HUES64 (cell line): Measurements from ENCODE around the gene TBCC.

Source experiments
- H3K27ac ChIP-seq: 2 replicates; pipeline ENCODE4 v1.7.0; 2013; ENCODE audit warnings: low read depth, low read length, inconsistent platforms
- H3K27me3 ChIP-seq: 2 replicates; pipeline ENCODE4 v1.6.1; 2013; ENCODE audit warnings: mild to moderate bottlenecking, low read length; ENCODE audit not compliant: insufficient read depth
- H3K36me3 ChIP-seq: 2 replicates; pipeline ENCODE4 v1.6.1; 2013; ENCODE audit warnings: mild to moderate bottlenecking, low read length; ENCODE audit not compliant: insufficient read depth
- H3K4me1 ChIP-seq: 2 replicates; pipeline ENCODE4 v1.6.1; 2013; ENCODE audit warnings: mild to moderate bottlenecking, low read length, moderate library complexity; ENCODE audit not compliant: insufficient read depth
- H3K4me3 ChIP-seq: 2 replicates; pipeline ENCODE4 v1.5.1; 2013; ENCODE audit warnings: mild to moderate bottlenecking, low read length, moderate library complexity
- H3K9ac ChIP-seq: 2 replicates; pipeline ENCODE4 v1.6.1; 2013; ENCODE audit warnings: mild to moderate bottlenecking, low read depth, low read length
- H3K9me3 ChIP-seq: 2 replicates; pipeline ENCODE4 v1.6.1; 2013; ENCODE audit warnings: low read depth, low read length; ENCODE audit not compliant: insufficient read depth
- WGBS: fragments of 150-250, 120-280 bp; methylation state at CpG from one replicate; pipeline ENCODE4 v1.1.7; 2013; ENCODE audit warnings: missing lambda C conversion rate; 5-methylcytosine and 5-hydroxymethylcytosine counted together

The TBCC gene

DNA sequence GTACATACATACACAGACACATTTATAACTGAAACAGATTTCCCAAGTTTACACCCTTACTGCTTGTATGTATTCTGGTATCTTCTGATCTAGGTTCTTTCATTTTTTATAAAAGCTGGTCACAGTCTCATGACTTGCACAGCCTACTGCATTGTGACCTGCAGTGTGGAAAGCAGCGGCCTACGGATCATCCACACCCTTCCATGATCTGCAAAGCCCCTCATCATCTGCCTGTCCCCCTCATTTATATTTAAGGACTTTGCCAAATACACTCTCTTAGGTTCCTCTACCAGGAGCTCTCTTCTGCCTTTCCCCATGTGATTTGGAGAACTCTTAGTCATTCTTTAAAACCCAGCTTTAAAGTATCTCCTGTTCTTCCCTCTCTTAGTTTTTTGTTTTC, 23.9 kb upstream of the TBCC start:
- 91% methylated on average over 2 of the region's 2 CpGs for WGBS

DNA sequence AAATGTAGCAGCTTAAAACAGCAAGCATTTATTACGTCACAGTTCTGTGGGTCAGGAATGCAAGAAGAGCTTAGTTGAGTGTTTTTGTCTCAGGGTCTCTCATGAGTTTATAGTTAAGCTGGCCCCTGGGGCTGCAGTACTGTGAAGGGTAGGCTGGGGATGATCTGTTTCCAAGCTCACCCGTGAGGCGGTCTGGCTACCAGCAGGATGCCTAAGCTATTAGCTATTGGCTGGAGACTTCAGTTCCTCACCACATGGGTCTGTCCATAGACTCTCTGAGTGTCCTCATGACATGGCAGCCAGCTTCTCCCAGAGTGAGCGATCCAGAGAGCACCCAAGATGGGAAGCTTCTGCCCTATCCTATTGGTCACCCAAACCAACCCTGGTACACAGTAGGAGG, 23.1 kb upstream of the TBCC start:
- Histone ChIP-seq H3K36me3 (no peaks in the 10 kb centered on the region), H3K4me3 (no peak overlapping the region), H3K4me1 (peaks cover 19% of the 10 kb centered on the region), H3K27ac (no peak overlapping the region), H3K27me3 (no peaks in the 10 kb centered on the region), H3K9ac (no peak overlapping the region), H3K9me3 (no peaks in the 10 kb centered on the region)
- 90% methylated on average over 4 of the region's 4 CpGs for WGBS

More for the DNA sequence above, 23.9 kb upstream of the TBCC start:
- Histone ChIP-seq H3K27me3 (no peaks in the 10 kb centered on the region), H3K27ac (no peak overlapping the region), H3K36me3 (no peaks in the 10 kb centered on the region), H3K9me3 (no peaks in the 10 kb centered on the region), H3K4me1 (peaks cover 19% of the 10 kb centered on the region), H3K9ac (no peak overlapping the region), H3K4me3 (no peak overlapping the region)

- WGBS: 96% methylated on average over 5 of the region's 5 CpGs
- H3K4me1 ChIP-seq: peaks cover 13% of the 10 kb centered on the region
- H3K36me3 ChIP-seq: no peaks in the 10 kb centered on the region
- H3K27me3 ChIP-seq: no peaks in the 10 kb centered on the region
- no peak overlapping the region for H3K4me3 ChIP-seq
- no peak overlapping the region for H3K9ac ChIP-seq
- H3K9me3 ChIP-seq: no peaks in the 10 kb centered on the region
- H3K27ac ChIP-seq: no peak overlapping the region
Measured at GRCh38 chr6:42766163-42766670, 20.3 kb upstream of the TBCC start.

DNA sequence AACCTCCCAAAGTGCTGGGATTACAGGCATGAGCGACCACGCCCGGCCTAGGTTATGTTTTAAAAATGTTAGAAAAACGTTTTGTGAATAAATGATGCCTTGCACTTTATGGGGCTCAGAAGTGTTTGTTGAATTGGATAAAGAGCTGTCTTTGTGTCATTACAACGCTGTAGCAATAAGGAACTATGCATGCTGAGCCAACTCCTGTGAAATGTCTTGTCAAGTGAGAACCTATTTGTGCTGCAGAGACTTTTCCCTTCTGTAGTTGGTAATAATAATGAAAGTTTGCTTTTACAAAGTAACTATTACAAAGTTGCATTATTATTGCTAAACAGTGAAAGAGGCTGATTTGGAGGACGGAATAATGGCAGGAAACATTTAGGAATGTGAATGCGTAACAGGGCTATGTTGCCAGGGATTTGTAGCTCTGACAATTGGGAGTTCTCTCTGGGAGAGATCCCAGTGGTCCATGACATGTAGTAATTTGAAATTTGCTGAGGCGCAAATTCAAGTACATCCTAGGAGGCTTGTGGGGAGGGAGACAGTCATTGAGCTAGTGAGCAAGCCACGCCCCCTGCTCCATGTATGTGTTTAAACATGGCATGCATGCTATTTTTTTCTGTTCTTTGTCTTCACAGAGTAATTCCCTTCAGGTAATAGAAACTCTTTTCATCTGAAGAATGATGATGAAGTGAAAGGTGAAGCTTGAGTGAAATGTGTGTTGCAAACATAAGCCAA, 19.2 kb upstream of the TBCC start:
- Histone ChIP-seq H3K4me1 (peaks cover 10% of the 10 kb centered on the region), H3K27me3 (no peaks in the 10 kb centered on the region), H3K9me3 (no peaks in the 10 kb centered on the region), H3K27ac (no peak overlapping the region), H3K4me3 (no peak overlapping the region), H3K36me3 (no peaks in the 10 kb centered on the region), H3K9ac (no peak overlapping the region)
- WGBS: 88% methylated on average over 9 of the region's 9 CpGs

DNA sequence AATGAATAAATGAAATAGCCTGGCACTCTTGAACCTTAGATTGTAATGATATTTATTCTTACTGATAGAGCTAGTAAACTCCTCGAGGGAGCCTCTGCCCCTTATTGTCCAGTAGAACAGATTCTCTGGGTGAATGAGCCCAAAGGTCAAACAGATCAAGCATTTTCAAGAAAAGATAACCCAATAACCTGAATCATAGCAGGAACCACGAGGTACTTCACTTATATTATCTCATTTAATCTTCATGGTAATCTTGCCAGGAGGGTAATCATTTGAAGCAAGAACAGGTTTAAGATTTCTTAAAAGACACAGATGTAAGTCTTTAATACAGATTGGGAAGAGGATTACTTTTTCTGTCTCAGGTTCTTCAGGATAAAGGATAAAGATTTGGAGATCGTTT, 17.0 kb upstream of the TBCC start:
- H3K4me3 ChIP-seq: no peak overlapping the region
- no peak overlapping the region for H3K27ac ChIP-seq
- no peaks in the 10 kb centered on the region for H3K9me3 ChIP-seq
- no peaks in the 10 kb centered on the region for H3K27me3 ChIP-seq
- peaks cover 13% of the 10 kb centered on the region for H3K4me1 ChIP-seq
- WGBS: 95% methylated on average over 2 of the region's 3 CpGs
- peaks cover 4% of the 10 kb centered on the region; the same call in 1 of the 2 replicates for H3K36me3 ChIP-seq
- H3K9ac ChIP-seq: no peak overlapping the region

DNA sequence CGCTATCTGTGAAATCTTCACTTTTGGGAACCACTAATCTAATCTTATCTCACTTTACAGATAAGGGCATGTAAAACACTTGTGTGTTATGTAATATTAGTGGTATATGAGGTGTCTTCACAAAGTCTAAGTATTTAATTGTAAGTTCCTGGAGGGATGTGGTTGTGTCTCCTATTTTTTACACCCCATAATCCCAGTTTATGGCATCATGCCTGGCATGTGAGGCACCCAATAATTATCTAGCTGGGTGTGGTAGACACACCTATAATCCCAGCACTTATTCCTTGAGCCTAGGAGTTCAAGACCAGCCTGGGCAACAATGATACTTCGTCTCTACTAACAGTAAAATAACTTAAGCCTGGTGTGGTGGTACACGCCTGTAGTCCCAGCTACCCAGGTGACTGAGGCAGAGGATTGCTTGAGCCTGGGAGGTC, 16.5 kb upstream of the TBCC start:
- no peak overlapping the region for H3K27ac ChIP-seq
- H3K9ac ChIP-seq: no peak overlapping the region
- peaks cover 18% of the 10 kb centered on the region for H3K4me1 ChIP-seq
- peaks cover 4% of the 10 kb centered on the region; the same call in 1 of the 2 replicates for H3K36me3 ChIP-seq
- no peaks in the 10 kb centered on the region for H3K9me3 ChIP-seq
- no peaks in the 10 kb centered on the region for H3K27me3 ChIP-seq
- 98% methylated on average over 2 of the region's 3 CpGs for WGBS
- H3K4me3 ChIP-seq: no peak overlapping the region

GRCh38 chr6:42761287-42762067, 15.6 kb upstream of the TBCC start:
- no peaks in the 10 kb centered on the region for H3K27me3 ChIP-seq
- H3K27ac ChIP-seq: no peak overlapping the region
- no peaks in the 10 kb centered on the region for H3K9me3 ChIP-seq
- 92% methylated on average over 8 of the region's 8 CpGs for WGBS
- H3K9ac ChIP-seq: peak overlapping the region; percentile 45; the same call in 1 of the 2 replicates
- H3K4me3 ChIP-seq: no peak overlapping the region
- peaks cover 4% of the 10 kb centered on the region; the same call in 1 of the 2 replicates for H3K36me3 ChIP-seq
- H3K4me1 ChIP-seq: peaks cover 24% of the 10 kb centered on the region

DNA sequence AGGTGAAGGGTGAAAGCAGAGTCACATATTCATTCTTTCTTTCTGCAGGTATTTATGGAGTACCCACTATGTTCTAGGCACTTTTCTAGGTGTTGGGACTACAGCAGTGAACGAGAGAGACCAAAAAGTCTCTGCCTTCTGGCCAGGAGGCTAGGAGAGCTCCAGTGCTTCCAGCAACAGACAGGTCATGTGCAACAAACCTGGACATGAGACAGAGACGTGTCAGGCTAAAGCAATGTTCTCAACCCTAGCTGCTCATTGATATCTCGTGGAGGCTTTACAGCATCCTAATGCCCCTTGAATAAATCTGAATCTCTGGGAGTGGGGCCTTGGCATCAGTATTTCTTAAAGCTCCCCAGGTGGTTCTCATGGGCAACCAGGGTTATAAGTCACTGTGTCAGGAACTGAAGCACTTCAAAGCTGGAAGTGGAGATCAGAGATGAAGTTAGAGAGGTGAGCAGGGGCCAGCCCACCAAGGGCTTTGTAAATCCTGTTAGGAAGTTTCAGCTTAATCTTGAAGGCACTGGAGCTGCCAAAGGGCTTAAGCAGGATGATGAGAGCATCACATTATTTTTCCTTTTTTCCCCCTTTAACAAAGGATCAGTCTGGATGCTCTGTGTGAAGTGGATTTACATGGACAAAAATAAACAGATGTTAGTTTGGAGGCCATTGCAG, 13.0 kb upstream of the TBCC start:
- WGBS: 94% methylated on average over 3 of the region's 3 CpGs
- H3K27me3 ChIP-seq: no peaks in the 10 kb centered on the region
- H3K9ac ChIP-seq: no peak overlapping the region
- peaks cover 31% of the 10 kb centered on the region for H3K4me1 ChIP-seq
- no peaks in the 10 kb centered on the region for H3K9me3 ChIP-seq
- no peak overlapping the region for H3K4me3 ChIP-seq
- peaks cover 4% of the 10 kb centered on the region; the same call in 1 of the 2 replicates for H3K36me3 ChIP-seq
- H3K27ac ChIP-seq: no peak overlapping the region

GRCh38 chr6:42756722-42757121, 10.8 kb upstream of the TBCC start:
- Histone ChIP-seq H3K4me1 (peaks cover 26% of the 10 kb centered on the region), H3K4me3 (no peak overlapping the region), H3K36me3 (peaks cover 4% of the 10 kb centered on the region; the same call in 1 of the 2 replicates), H3K9me3 (no peaks in the 10 kb centered on the region), H3K27me3 (no peaks in the 10 kb centered on the region), H3K27ac (peak overlapping the region; percentile 57; the same call in 1 of the 2 replicates), H3K9ac (no peak overlapping the region)
- WGBS: 23% methylated on average over 4 of the region's 7 CpGs

DNA sequence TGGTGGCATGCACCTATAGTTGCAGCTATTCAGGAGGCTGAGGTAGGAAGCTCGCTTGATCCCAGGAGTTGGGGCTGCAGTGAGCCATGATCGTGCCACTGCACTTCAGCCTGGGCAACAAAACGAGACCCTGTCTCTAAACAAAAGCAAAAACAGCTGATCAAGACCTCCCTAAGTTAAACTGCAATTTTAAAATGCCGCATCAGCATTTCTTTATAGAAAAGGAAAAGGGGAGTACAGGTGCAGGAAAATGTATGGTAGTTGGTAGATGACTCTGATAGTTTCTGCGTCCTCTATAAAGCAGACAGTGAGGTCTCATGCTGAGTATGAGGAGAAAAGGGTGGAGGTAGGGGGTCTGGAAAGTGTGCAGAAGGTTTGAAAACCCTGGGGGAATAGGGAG, 8.9 kb upstream of the TBCC start:
- WGBS: 90% methylated on average over 5 of the region's 5 CpGs
- Histone ChIP-seq H3K9me3 (no peaks in the 10 kb centered on the region), H3K27ac (no peak overlapping the region), H3K4me1 (peaks cover 25% of the 10 kb centered on the region), H3K27me3 (no peaks in the 10 kb centered on the region), H3K9ac (no peak overlapping the region), H3K36me3 (peaks cover 4% of the 10 kb centered on the region; the same call in 1 of the 2 replicates), H3K4me3 (no peak overlapping the region)

- WGBS: 92% methylated on average over 3 of the region's 3 CpGs
- Histone ChIP-seq H3K4me3 (no peak overlapping the region), H3K27ac (no peak overlapping the region), H3K36me3 (no peaks in the 10 kb centered on the region), H3K27me3 (no peaks in the 10 kb centered on the region), H3K9me3 (no peaks in the 10 kb centered on the region), H3K4me1 (peaks cover 14% of the 10 kb centered on the region), H3K9ac (no peak overlapping the region)
Measured at GRCh38 chr6:42751055-42751454, 5.2 kb upstream of the TBCC start.
